ENCODE measurements around the gene LETM1. TPM values are rescaled to one million over a fixed set of nuclear protein-coding genes. Genes with fewer than 3 reads are reported as not detected.

The LETM1 gene
- polyA plus RNA-seq, 1 experiment, result 17.1 TPM

DNA sequence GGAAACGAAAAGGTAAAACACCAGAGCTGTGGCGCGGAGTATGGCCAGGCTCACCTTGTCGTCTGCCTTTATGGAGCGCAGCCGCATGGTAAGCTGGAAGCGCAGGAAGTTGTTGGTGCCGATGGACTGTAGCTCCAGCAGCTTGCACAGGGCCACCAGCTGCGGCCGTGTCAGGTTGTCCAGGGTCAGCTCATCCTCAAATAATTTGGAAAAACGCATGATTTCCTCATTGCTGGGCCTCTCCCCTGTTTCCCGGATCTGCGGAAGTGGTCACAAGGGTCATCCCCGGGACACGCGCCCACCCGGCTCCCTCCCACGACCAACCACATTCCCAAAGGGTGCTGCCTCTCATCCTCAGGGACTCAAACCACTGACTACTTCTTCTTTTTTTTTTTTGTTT is 23.3 kb downstream of the LETM1 start:
- peaks cover 23% of the 10 kb centered on the region for H3K36me3 ChIP-seq (ENCODE audit: control insufficient read depth, insufficient read depth, low read length)
- POLR2A ChIA-PET, result no interaction called here
- no peak overlapping the region for H3K4me3 ChIP-seq (ENCODE audit: low read depth, low read length)
- CTCF ChIA-PET, result interaction anchor here (1.0 to 4.3 kb wide), 3 partner anchors 23 to 84 kb away, joined by 3 to 17 read pairs (median 3); no protein-coding TSS in a partner anchor
- TF ChIP-seq, protein P1, sequence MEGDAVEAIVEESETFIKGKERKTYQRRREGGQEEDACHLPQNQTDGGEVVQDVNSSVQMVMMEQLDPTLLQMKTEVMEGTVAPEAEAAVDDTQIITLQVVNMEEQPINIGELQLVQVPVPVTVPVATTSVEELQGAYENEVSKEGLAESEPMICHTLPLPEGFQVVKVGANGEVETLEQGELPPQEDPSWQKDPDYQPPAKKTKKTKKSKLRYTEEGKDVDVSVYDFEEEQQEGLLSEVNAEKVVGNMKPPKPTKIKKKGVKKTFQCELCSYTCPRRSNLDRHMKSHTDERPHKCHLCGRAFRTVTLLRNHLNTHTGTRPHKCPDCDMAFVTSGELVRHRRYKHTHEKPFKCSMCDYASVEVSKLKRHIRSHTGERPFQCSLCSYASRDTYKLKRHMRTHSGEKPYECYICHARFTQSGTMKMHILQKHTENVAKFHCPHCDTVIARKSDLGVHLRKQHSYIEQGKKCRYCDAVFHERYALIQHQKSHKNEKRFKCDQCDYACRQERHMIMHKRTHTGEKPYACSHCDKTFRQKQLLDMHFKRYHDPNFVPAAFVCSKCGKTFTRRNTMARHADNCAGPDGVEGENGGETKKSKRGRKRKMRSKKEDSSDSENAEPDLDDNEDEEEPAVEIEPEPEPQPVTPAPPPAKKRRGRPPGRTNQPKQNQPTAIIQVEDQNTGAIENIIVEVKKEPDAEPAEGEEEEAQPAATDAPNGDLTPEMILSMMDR (IDR thresholded peaks at IDR 0.05; ENCODE audit: insufficient read depth, low read depth, low read length), result no peak
- no peak for DNase-seq (ENCODE audit: low read depth)
- H3K27me3 ChIP-seq (ENCODE audit: control insufficient read depth, insufficient read depth, low read length), result no peaks in the 10 kb centered on the region

DNA sequence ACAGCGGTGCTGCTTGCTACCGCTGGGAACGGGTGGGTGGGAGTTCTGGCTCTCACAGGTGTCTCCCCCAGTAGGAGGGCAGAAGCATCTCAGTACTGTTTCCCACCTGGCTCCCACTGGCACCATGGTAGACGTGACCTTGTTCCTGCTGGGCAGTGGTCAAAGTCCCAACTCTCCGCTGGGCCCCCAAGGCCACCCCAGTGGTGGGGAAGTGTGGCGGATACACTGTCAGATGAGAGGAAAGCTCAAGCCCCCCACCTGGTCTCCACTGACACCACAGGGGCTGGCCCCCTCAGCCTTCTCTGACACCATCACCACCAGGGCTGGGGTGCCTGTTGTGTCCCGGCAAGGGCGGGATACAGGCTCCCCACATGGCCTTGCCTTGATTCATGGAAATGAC is 24.6 kb downstream of the LETM1 start:
- Histone ChIP-seq H3K36me3 (ENCODE audit: control insufficient read depth, insufficient read depth, low read length) (peaks cover 22% of the 10 kb centered on the region), H3K4me3 (ENCODE audit: low read depth, low read length) (no peak overlapping the region), H3K27me3 (ENCODE audit: control insufficient read depth, insufficient read depth, low read length) (no peaks in the 10 kb centered on the region)
- TF ChIP-seq, protein P1 (IDR thresholded peaks at IDR 0.05; ENCODE audit: insufficient read depth, low read depth, low read length), result no peak
- ChIA-PET POLR2A (no interaction called here), CTCF (interaction anchor here (1.1 to 4.3 kb wide), 3 partner anchors 12 to 68 kb away, joined by 3 to 17 read pairs (median 4); no protein-coding TSS in a partner anchor)
- DNase-seq (ENCODE audit: low read depth), result no peak

DNA sequence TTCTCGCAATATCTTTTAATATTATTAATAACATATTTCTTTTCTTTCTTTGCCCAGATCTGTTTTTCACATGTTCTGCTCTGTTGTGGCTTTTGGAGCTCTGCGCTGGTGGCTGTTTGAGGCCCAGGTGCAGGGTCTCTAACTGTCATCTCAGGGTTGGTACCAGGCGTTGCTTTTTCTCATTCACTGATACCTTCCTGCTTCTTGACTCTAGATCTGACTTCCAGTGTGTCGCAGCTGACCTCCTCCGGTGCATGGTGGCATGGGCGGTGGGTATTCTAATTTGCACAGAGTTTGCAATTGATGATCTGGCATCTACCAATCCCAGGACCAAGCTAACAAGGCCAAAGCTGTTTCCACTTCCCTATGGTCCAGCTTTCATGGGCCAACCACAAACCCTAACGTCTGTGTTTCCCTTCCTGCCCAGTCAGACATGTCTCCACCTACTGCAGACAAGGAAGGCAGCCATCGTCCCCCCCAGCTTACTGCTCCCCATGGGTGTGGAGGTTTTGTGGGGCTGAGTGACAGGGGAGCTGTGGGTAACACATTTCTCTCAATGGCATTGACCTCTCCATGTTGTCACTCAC is 25.2 kb downstream of the LETM1 start:
- Histone ChIP-seq H3K4me3 (ENCODE audit: low read depth, low read length) (no peak overlapping the region), H3K27me3 (ENCODE audit: control insufficient read depth, insufficient read depth, low read length) (no peaks in the 10 kb centered on the region), H3K36me3 (ENCODE audit: control insufficient read depth, insufficient read depth, low read length) (peaks cover 24% of the 10 kb centered on the region)
- CTCF ChIA-PET, result interaction anchor here (0.9 to 4.3 kb wide), 5 partner anchors 12 to 68 kb away, joined by 3 to 17 read pairs (median 4); no protein-coding TSS in a partner anchor
- TF ChIP-seq, protein P1 (IDR thresholded peaks at IDR 0.05; ENCODE audit: insufficient read depth, low read depth, low read length), result no peak
- POLR2A ChIA-PET, result no interaction called here
- no peak for DNase-seq (ENCODE audit: low read depth)

DNA sequence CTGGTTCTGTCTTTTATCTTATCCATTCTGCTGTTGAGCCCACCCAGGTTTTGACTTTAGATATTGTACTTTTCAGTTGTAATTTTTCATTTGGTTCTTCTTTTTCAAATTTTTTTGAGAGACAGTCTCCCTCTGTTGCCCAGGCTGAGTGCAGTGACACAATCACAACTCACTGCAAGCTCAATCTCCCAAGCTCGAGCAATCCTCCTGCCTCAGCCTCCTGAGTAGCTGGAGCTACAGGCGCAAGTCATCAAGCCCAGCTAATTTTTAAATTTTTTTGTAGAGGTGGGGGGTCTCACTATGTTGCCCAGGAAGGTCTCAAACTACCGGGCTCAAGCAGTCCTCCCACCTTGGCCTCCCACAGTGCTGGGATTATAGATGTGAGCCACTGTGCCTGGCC is 25.7 kb downstream of the LETM1 start:
- ChIA-PET POLR2A (no interaction called here), CTCF (interaction anchor here (0.9 to 4.3 kb wide), 5 partner anchors 13 to 69 kb away, joined by 3 to 17 read pairs (median 4); no protein-coding TSS in a partner anchor)
- Histone ChIP-seq H3K27me3 (ENCODE audit: control insufficient read depth, insufficient read depth, low read length) (no peaks in the 10 kb centered on the region), H3K4me3 (ENCODE audit: low read depth, low read length) (no peak overlapping the region), H3K36me3 (ENCODE audit: control insufficient read depth, insufficient read depth, low read length) (peaks cover 25% of the 10 kb centered on the region)
- TF ChIP-seq, protein P1 (IDR thresholded peaks at IDR 0.05; ENCODE audit: insufficient read depth, low read depth, low read length), result no peak
- DNase-seq (ENCODE audit: low read depth), result no peak

DNA sequence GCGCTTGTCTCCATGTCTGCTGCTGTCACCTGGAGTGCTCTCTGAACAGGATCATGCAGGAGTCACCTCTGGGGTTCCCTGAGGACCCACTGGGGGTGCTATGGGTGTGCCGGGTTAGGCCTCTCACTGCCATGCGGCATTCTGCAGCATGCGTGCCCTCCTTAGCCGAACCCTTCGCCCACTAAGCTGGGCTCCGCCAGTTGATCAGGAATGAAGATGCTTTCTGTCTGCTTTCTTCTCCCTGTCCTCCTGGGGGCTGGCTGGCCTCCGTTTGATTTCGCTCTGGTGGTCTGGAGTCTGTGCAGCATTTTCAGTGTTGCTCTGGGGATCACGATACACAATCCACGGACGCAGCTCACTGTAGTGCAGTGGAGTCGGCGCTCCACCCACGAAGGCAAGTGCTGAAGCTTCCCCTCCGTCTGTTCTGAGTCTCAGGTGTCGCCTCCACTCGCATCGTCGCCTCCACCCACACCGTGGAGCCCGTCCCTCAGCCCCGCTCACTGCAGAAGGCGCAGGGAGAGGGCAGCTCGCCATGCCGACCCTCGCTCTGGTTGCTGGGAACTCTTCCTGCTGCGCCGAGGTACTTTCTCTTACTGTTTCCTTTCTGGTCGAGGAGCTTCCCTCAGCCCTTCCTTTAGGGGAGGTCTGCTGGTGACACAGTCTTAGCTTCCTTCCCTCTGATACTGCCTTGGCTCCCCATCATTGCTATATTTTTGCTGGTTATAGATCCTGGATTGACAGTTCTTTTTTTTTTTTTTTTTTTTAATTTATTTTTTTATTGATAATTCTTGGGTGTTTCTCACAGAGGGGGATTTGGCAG is 29.2 kb downstream of the LETM1 start:
- ChIA-PET POLR2A (no interaction called here), CTCF (interaction anchor here (0.7 to 1.5 kb wide), 4 partner anchors 16 to 133 kb away, joined by 3 to 6 read pairs (median 4); no protein-coding TSS in a partner anchor)
- TF ChIP-seq, protein P1 (IDR thresholded peaks at IDR 0.05; ENCODE audit: insufficient read depth, low read depth, low read length), result no peak
- no peak for DNase-seq (ENCODE audit: low read depth)
- Histone ChIP-seq H3K36me3 (ENCODE audit: control insufficient read depth, insufficient read depth, low read length) (peaks cover 39% of the 10 kb centered on the region), H3K4me3 (ENCODE audit: low read depth, low read length) (no peak overlapping the region), H3K27me3 (ENCODE audit: control insufficient read depth, insufficient read depth, low read length) (no peaks in the 10 kb centered on the region)
